Fibroblast of lung (primary cell): ENCODE results near the gene UHRF2. TPM values are rescaled to one million over a fixed set of nuclear protein-coding genes. Genes with fewer than 3 reads are reported as not detected.

Experiments
- DNase-seq, 2 donors: peaks; one replicate each; pipeline versions ENCODE4 v3.0.0 to v3.0.0-alpha.2; 2010; ENCODE audit warnings: low read depth in 2 of 2
- H2AFZ ChIP-seq: 2 replicates; pipeline ENCODE4 v1.5.1; 2012; ENCODE audit warnings: low read length, control low read depth, inconsistent platforms
- H3K27ac ChIP-seq: 2 replicates; pipeline ENCODE4 v1.5.1; 2011; ENCODE audit warnings: low read length, control low read depth; ENCODE audit not compliant: insufficient read depth
- H3K27me3 ChIP-seq: 2 replicates; pipeline ENCODE4 v1.5.1; 2011; ENCODE audit warnings: mild to moderate bottlenecking, low read length; ENCODE audit not compliant: control insufficient read depth, insufficient read depth
- H3K36me3 ChIP-seq: 2 replicates; pipeline ENCODE4 v1.5.1; 2011; ENCODE audit warnings: low read length; ENCODE audit not compliant: control insufficient read depth, insufficient read depth
- H3K4me1 ChIP-seq: 2 replicates; pipeline ENCODE4 v1.5.1; 2011; ENCODE audit warnings: low read length; ENCODE audit not compliant: control insufficient read depth, insufficient read depth; ENCODE audit errors: extremely low read depth
- H3K4me2 ChIP-seq: 2 replicates; pipeline ENCODE4 v1.5.1; 2011; ENCODE audit warnings: low read length, control low read depth; ENCODE audit not compliant: insufficient read depth; ENCODE audit errors: extremely low read depth
- H3K4me3 ChIP-seq, 4 experiments: fragments of 200-600 bp in 1 of 4; sonication (generic) in 1 of 4; replicated peaks in 1 of 4; 2 replicates each; pipeline ENCODE4 v1.5.1; 2011 to 2016; ENCODE audit warnings: low read length in 4 of 4, low read depth in 3 of 4, mild to moderate bottlenecking in 3 of 4, control low read depth in 2 of 4, inconsistent platforms in 1 of 4, mixed read lengths in 1 of 4; ENCODE audit not compliant: insufficient read depth in 1 of 4; ENCODE audit errors: control extremely low read depth in 1 of 4
- H3K79me2 ChIP-seq: 2 replicates; pipeline ENCODE4 v1.5.1; 2012; ENCODE audit warnings: mild to moderate bottlenecking, low read length, inconsistent platforms; ENCODE audit not compliant: control insufficient read depth, insufficient read depth
- H3K9ac ChIP-seq: 2 replicates; pipeline ENCODE4 v1.5.1; 2011; ENCODE audit warnings: mild to moderate bottlenecking, low read length, control low read depth; ENCODE audit not compliant: insufficient read depth
- H3K9me3 ChIP-seq: 2 replicates; pipeline ENCODE4 v1.5.1; 2012; ENCODE audit warnings: low read depth, low read length; ENCODE audit not compliant: control insufficient read depth, insufficient read depth
- H4K20me1 ChIP-seq: 2 replicates; pipeline ENCODE4 v1.5.1; 2011; ENCODE audit warnings: low read length; ENCODE audit not compliant: control insufficient read depth, insufficient read depth; ENCODE audit errors: extremely low read depth
- CTCF ChIP-seq, 2 donors: IDR thresholded peaks in 1 of 2; conservative IDR thresholded peaks in 1 of 2; 1 replicate in 1 of 2; 2 replicates in 1 of 2; pipeline ENCODE4 v1.5.1; 2011 to 2012; ENCODE audit warnings: low read length in 2 of 2, control low read depth in 1 of 2, inconsistent platforms in 1 of 2, low read depth in 1 of 2, mild to moderate bottlenecking in 1 of 2
- EZH2 ChIP-seq: IDR thresholded peaks from 2 replicates; pipeline ENCODE4 v1.5.1; 2012; ENCODE audit warnings: low read length, control low read depth, mild to moderate bottlenecking; ENCODE audit errors: missing control alignments
- polyA plus RNA-seq, 2 donors: library from polyadenylated mRNA; depleted of rRNA in 1 of 2; stranded (reverse) in 1 of 2; unstranded in 1 of 2; fragments of >200 nt; gene quantifications; 2 replicates each; pipeline ENCODE4 v1.2.1, GENCODE V29; 2011 to 2012; ENCODE audit warnings: missing spikeins in 1 of 2
- total RNA-seq: library from RNA; depleted of rRNA; stranded (reverse); fragments of >200 nt; gene quantifications from 2 replicates; pipeline ENCODE4 v1.2.1, GENCODE V29; 2014

UHRF2 gene
- total and polyA plus RNA-seq, 2 donors (not counting 1 experiment from before 2014, with no cell fraction given) = 28.8 to 81.7 TPM

DNA sequence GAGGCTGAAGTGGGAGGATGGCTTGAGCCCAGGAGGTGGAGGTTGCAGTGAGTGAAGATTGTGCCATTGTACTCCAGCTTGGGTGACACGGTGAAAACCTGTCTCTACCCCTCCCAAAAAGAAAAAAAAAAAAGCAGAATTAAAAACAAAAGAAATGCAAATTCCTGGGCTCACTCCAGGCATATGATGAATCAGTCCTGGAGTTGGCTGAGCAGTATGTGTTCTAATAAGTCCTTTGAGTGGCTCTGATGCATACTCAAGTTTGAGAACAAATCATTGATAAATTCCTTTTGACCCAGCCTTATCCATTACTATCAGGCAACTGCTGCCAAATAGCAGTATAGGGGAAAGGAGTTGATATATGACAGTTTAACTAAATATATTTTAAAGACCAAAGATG, 28.3 kb downstream of the UHRF2 start:
- peak in 1 of 2 donors; percentile 53 for DNase-seq
- no peak overlapping the region for H3K27ac ChIP-seq

DNA sequence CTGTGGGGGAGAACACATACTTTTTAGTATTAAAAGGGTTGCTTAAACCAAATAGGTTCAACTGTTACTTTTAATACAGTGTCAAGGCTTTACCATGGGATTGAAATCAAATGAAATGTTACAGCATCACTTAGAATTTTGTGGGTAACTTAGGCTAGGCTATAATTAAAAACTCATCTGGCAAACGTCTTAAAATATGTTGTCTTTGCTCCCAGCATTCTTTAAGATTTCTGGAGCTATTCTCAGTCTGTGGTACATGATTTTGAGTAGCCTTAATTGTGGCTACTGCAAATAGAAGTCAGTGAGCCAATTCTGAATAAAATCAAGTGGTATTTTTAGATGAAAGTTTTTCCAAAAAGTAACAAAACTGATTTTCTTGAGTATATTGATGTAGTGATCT, 30.7 kb downstream of the UHRF2 start:
- no peak overlapping the region for H3K9ac ChIP-seq
- peaks cover 2% of the 10 kb centered on the region for H3K4me1 ChIP-seq
- DNase-seq = peak in 1 of 2 donors; percentile 28
- H2AFZ ChIP-seq = no peak overlapping the region
- H3K79me2 ChIP-seq = peaks cover 94% of the 10 kb centered on the region
- H3K27me3 ChIP-seq = no peaks in the 10 kb centered on the region
- no peak for TF ChIP-seq CTCF (conservative IDR thresholded peaks at IDR 0.05 in 1 of 2, IDR thresholded peaks at IDR 0.05 in 1 of 2; ENCODE audit: low read depth in 1 of 2, low read length in 2 of 2)
- TF ChIP-seq EZH2 = no peak
- H3K4me2 ChIP-seq = no peak overlapping the region
- no peaks in the 10 kb centered on the region for H4K20me1 ChIP-seq
- no peaks in the 10 kb centered on the region for H3K9me3 ChIP-seq
- no peak overlapping the region for H3K4me3 ChIP-seq
- no peak overlapping the region for H3K27ac ChIP-seq
- no peaks in the 10 kb centered on the region for H3K36me3 ChIP-seq

More for the DNA sequence above, 28.3 kb downstream of the UHRF2 start:
- Histone ChIP-seq H3K9me3 (no peaks in the 10 kb centered on the region), H3K9ac (no peak overlapping the region), H4K20me1 (peaks cover 2% of the 10 kb centered on the region), H3K27me3 (no peaks in the 10 kb centered on the region), H2AFZ (no peak overlapping the region), H3K4me2 (no peak overlapping the region), H3K79me2 (peaks cover 96% of the 10 kb centered on the region), H3K36me3 (no peaks in the 10 kb centered on the region), H3K4me1 (peaks cover 2% of the 10 kb centered on the region), H3K4me3 (no peak overlapping the region)
- TF ChIP-seq CTCF (conservative IDR thresholded peaks at IDR 0.05 in 1 of 2, IDR thresholded peaks at IDR 0.05 in 1 of 2; ENCODE audit: low read depth in 1 of 2, low read length in 2 of 2) (no peak), EZH2 (no peak)

DNA sequence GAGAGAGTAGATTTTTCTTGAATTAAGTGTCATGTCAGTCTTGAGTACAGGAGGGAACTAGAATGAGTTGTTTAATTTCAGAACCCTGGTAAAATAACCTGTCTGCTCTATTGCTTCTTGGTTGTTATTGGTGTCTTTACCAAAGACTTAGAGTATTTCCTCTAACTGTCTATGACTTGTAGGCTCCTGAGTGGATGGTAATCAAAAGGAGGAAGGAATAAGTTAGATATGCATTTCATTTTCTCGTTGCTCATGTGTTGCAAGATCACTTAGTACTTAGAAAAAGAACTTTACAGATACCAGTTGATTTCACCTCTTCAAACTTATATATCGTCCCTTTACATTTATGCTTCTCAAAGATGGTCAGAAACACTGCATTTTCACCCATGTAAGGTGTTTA, 31.1 kb downstream of the UHRF2 start:
- H3K9ac ChIP-seq = no peak overlapping the region
- no peak for TF ChIP-seq CTCF (conservative IDR thresholded peaks at IDR 0.05 in 1 of 2, IDR thresholded peaks at IDR 0.05 in 1 of 2; ENCODE audit: low read depth in 1 of 2, low read length in 2 of 2)
- no peak for TF ChIP-seq EZH2
- no peak overlapping the region for H3K27ac ChIP-seq
- no peaks in the 10 kb centered on the region for H3K27me3 ChIP-seq
- no peak overlapping the region for H3K4me2 ChIP-seq
- no peak for DNase-seq
- H3K4me3 ChIP-seq = no peak overlapping the region
- no peaks in the 10 kb centered on the region for H4K20me1 ChIP-seq
- peaks cover 2% of the 10 kb centered on the region for H3K4me1 ChIP-seq
- H3K9me3 ChIP-seq = no peaks in the 10 kb centered on the region
- H2AFZ ChIP-seq = no peak overlapping the region
- peaks cover 95% of the 10 kb centered on the region for H3K79me2 ChIP-seq
- peaks cover 1% of the 10 kb centered on the region for H3K36me3 ChIP-seq
